ENCODE data around the gene PODXL. TPM values are rescaled to one million over a fixed set of nuclear protein-coding genes. Genes with fewer than 3 reads are reported as not detected.

Gene PODXL
- total and polyA plus RNA-seq, 2 of the 8 experiments (the other 6 are each of a cell fraction or from before 2014, with no cell fraction given) = 638 to 925 TPM

- TF ChIP-seq HDAC2 (IDR thresholded peaks at IDR 0.05; ENCODE audit: borderline replicate concordance in 1 of 2, low read depth in 2 of 2, low read length in 2 of 2) = no peak
Observed at GRCh38 chr7:131462059-131462458, 94.4 kb downstream of the PODXL start (continued).

All from H1 (cell line).